Glomerular visceral epithelial cell (primary cell): ENCODE data around the gene NIPBL.
"Not testable (repeated sequence)": the region's sequence is repeated elsewhere in the genome, so short reads cannot be mapped to it uniquely, and the experiment has no call there.

Source experiments
- DNase-seq: peaks from one replicate; pipeline ENCODE4 v3.0.0-alpha.2; 2016; ENCODE audit errors: extremely low spot score

NIPBL gene

GRCh38 chr5:36949593-36949992 lies 73.0 kb downstream of the NIPBL start:
- no peak for DNase-seq

DNA sequence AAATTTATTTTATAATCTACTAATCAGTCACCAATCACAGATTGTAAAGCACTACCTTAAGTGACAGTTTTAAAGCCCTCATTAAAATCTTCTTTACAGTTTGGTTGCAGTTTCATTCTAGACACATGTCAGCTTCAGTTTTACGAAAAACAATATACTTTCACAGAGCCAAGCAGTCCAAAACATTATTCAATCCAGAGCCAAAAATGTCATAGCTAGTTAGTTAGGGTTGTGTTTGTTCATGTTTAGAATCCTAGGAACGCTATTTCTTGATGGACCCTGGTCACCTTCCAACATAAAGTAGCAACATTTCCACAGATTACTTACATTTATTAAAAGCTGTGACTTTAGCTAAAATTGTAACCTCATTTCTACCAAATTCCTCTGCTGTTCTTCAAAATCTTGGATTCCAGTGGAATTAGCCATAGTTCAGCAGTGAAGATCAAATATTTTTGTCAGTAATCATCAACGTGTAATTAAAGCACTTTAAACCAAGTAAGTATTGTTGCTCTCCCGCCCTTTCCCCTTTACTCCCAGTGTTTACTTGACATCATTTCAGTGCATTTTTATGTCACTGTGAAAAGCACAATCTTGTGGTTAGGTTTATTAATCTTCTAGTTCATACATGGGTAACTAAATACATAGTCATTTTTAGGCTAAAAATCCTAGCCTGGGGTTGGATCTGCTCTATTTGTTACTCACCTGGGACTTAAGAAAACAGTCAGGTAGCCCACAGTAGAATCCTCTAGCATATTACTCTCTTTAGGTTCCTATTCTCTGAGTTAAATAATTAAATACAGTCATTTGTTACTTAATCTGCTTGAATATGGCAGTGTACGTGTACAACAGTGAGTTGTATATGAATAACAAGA lies 74.3 kb downstream of the NIPBL start:
- peak; percentile 27 for DNase-seq

GRCh38 chr5:36953043-36953442 lies 76.5 kb downstream of the NIPBL start:
- no peak for DNase-seq

- no peak for DNase-seq
These were observed 81.5 kb downstream of the NIPBL start for GRCh38 chr5:36957953-36958537.

- no peak for DNase-seq
These were observed 82.0 kb downstream of the NIPBL start for GRCh38 chr5:36958612-36959011.

- DNase-seq, result no peak
These were observed 88.6 kb downstream of the NIPBL start for GRCh38 chr5:36965179-36965578.

- no peak for DNase-seq
These were observed 93.3 kb downstream of the NIPBL start for GRCh38 chr5:36969700-36970395.

DNA sequence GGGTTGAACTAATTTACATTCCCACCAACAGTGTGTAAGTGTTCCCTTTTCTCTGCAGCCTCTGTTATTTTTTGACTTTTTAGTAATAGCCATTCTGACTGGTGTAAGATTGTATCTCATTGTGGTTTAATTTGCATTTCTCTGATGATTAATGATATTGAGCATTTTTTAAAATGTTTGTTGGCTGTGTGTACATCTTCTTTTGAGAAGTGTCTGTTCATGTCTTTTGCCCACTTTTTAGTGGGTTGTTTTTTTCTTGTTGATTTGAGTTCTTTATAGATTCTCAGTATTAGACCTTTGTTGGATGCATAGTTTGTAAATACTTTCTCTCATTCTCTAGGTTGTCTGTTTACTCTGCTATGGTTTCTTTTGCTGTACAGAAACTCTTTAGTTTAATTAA lies 101.6 kb downstream of the NIPBL start:
- DNase-seq, result no peak

- peak; percentile 1 for DNase-seq
These were observed 105.6 kb downstream of the NIPBL start for GRCh38 chr5:36982146-36982545.

- DNase-seq, result no peak
These were observed 108.8 kb downstream of the NIPBL start for GRCh38 chr5:36985387-36985786.

GRCh38 chr5:36988396-36988795 lies 111.8 kb downstream of the NIPBL start:
- no peak for DNase-seq

- no peak for DNase-seq
These were observed 122.0 kb downstream of the NIPBL start for GRCh38 chr5:36998578-36998977.

DNA sequence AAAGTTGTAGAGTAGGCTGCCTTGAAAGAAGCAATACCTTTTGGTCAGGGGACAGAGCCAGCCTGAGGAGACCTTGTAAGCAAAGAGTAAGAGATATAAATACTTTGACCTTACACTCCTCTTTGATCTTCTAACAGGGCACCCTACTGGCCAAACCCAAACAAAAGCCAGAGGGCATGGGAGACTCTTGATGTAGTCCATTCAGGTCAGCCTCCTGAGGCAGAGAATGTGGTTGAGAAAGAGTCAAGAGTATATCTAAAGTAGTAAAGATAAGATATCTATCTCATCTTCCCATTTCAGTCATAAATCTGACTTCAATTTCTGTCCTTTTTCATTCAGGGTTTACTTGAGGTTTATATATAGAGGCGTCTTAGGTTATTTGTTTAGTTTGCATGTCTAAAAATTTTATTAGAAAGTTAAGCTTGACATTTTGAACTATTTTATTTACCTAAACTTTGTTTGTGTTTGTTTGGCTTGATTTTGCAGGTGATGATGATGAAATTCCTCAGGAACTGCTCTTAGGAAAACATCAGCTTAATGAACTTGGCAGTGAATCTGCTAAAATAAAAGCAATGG lies 125.7 kb downstream of the NIPBL start:
- DNase-seq, result no peak

DNA sequence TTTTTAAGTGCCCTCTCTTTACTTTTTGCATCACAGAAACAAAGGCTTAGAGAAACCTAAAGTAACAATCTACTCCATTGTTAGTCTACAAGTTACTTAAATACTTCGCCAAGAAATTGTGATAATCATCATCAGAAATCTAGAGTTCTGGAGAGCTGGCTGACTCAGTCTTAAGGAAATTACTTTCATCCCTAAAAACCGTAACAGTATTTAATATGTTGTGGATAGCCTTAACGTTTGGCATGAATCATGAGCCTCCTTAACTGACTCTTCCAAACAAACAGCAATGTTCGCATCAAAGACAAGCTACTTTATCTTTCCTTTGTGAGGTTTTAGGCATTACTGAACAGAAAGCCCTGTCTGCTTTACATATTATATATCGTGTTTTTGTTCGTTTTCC lies 128.7 kb downstream of the NIPBL start:
- DNase-seq, result no peak

- DNase-seq, result peak; percentile 27
These were observed 129.5 kb downstream of the NIPBL start for GRCh38 chr5:37005946-37006540.

DNA sequence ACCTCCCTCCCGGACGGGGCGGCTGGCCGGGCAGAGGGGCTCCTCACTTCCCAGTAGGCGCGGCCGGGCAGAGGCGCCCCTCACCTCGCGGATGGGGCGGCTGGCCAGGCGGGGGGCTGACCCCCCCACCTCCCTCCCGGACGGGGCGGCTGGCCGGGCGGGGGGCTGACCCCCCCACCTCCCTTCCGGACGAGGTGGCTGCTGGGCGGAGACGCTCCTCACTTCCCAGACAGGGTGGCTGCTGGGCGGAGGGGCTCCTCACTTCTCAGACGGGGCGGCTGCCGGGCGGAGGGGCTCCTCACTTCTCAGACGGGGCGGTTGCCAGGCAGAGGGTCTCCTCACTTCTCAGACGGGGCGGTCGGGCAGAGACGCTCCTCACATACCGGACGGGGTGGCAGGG lies 136.6 kb downstream of the NIPBL start:
- not testable (repeated sequence) for DNase-seq

DNA sequence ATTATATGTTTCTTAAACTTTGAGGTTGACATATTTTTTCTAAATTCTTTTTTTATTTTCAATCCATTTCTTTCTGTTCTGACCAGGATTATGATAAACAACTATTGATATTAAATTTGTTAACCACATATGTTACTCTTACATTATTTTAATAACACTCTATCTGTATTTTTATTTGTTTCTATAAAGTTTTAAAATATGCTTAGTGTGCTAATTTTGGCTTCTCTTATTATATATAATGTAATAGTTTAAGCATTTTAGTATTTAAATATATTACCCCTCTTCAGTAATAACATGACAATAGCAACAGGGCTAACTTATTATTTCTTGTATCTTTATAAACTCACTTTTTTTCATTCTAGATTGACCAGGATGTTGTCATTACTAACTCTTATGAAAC lies 137.8 kb downstream of the NIPBL start:
- no peak for DNase-seq

DNA sequence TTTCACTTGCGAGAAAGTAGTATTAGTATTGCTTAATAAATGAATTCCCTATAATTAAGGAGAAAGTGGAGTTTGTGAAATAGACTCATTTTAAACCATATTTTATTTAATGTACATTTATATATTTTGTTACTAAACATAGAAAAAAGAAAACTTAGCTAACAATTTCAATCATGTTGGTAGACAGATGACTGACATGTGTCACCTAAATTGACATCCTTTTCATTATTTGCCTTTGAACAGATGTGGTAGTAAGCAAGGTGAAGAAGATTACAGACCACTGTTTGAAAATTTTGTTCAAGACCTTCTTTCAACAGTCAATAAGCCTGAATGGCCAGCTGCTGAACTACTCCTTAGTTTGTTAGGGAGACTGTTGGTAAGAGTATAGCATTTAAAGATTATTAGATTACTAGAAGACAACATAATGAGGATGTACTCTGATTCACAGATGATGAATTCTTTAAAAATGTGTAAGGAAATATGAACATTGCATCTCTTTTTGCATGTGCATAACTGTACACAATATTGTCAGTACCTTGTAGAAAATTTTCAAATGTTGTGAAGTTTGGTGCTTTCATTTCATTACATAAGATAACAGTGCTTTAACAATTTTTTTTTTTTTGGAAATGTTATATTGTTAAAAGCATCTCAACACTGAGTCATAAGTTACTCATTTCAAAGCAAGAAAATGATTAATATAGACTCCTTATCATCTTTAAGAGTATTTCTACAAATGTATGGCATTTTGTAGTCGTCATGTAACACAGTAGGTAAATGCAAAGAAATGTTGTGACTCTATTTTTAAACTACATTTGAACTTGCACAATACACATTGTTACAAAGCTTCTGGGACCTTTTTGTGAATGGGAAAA lies 139.5 kb downstream of the NIPBL start:
- DNase-seq, result peak; percentile 1

DNA sequence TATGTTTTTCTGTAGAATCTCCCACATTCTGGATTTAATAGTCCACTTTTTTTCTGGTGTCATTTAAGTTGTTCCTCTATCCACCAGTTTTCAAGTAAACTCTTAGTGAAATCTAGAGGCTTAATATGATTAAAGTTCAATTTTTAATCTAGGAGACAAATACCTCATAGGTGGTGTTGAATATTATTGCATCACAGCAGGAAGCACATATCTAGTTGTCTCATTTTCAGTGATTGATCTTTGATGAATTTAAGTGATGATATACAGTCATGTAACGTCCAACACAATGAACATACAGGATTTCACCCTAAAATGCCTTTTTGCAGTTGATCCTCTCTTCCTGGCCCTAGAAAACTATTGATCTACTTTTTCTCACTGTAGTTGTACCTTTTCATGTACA lies 152.3 kb downstream of the NIPBL start:
- DNase-seq, result no peak

GRCh38 chr5:37029436-37029835 lies 152.9 kb downstream of the NIPBL start:
- no peak for DNase-seq

GRCh38 chr5:37034955-37035354 lies 158.4 kb downstream of the NIPBL start:
- no peak for DNase-seq
